A549 (cell line): ENCODE data around the gene ANXA6.

Experiments used
- BHLHE40 ChIP-seq: IDR thresholded peaks from 2 replicates; pipeline ENCODE4 v1.6.1; 2012; ENCODE audit warnings: low read depth, low read length, inconsistent platforms
- CBX2 ChIP-seq: fragments of 200-600 bp; sonication (generic); IDR thresholded peaks from 2 replicates; pipeline ENCODE4 v1.6.1; 2016; ENCODE audit warnings: low read depth, mild to moderate bottlenecking, borderline replicate concordance
- CEBPB ChIP-seq, 2 experiments: fragments of >200 bp in 1 of 2; sonication (Bioruptor Twin) in 1 of 2; formaldehyde crosslinking in 1 of 2; IDR thresholded peaks; 2 replicates each; pipeline ENCODE4 v1.6.1; 2012 to 2016
- CHD4 ChIP-seq: fragments of 200-600 bp; sonication (generic); IDR thresholded peaks from 2 replicates; pipeline ENCODE4 v1.6.1; 2016; ENCODE audit warnings: antibody characterized with exemption, mild to moderate bottlenecking, borderline replicate concordance
- HOXB13 ChIP-seq: fragments of 250-450 bp; sonication (Bioruptor Pico); IDR thresholded peaks from 2 replicates; pipeline ENCODE4 v1.5.0; 2020; ENCODE audit warnings: low read depth, mild to moderate bottlenecking, moderate library complexity
- JUN ChIP-seq, 2 experiments: fragments of >200 bp; sonication (Bioruptor Twin); formaldehyde crosslinking; IDR thresholded peaks; 2 replicates in 1 of 2; 3 replicates in 1 of 2; pipeline ENCODE4 v1.6.1; 2016 to 2017
- MAFK ChIP-seq: fragments of 450-650 bp; IDR thresholded peaks from 2 replicates; pipeline ENCODE4 v1.6.1; 2014; ENCODE audit not compliant: partially characterized antibody
- MYC ChIP-seq: IDR thresholded peaks from 2 replicates; pipeline ENCODE4 v1.6.1; 2012; ENCODE audit warnings: mild to moderate bottlenecking, inconsistent platforms, low read length, improper control_type of control experiment, borderline replicate concordance
- PHF8 ChIP-seq: fragments of 200-600 bp; sonication (generic); IDR thresholded peaks from 2 replicates; pipeline ENCODE4 v1.6.1; 2016; ENCODE audit warnings: low read depth, mild to moderate bottlenecking, antibody characterized with exemption, moderate library complexity, borderline replicate concordance
- POLR2A ChIP-seq: IDR thresholded peaks from 2 replicates; pipeline ENCODE4 v1.6.1; 2012; ENCODE audit warnings: mild to moderate bottlenecking, low read length
- RAD21 ChIP-seq, 2 experiments: fragments of >200 bp in 1 of 2; sonication (Bioruptor Twin) in 1 of 2; formaldehyde crosslinking in 1 of 2; IDR thresholded peaks in 1 of 2; conservative IDR thresholded peaks in 1 of 2; 2 replicates in 1 of 2; 3 replicates in 1 of 2; pipeline ENCODE4 v1.6.1; 2012 to 2018; ENCODE audit warnings: inconsistent platforms in 1 of 2
- ZFP36 ChIP-seq: fragments of 450-650 bp; IDR thresholded peaks from 2 replicates; pipeline ENCODE4 v1.6.1; 2014; ENCODE audit warnings: borderline replicate concordance; ENCODE audit not compliant: partially characterized antibody
- TF ChIP-seq, protein P1 (sequence below): fragments of >200 bp; sonication (Bioruptor Twin); formaldehyde crosslinking; IDR thresholded peaks from 3 replicates; pipeline ENCODE4 v1.5.1; 2016

- TF ChIP-seq, protein P1, sequence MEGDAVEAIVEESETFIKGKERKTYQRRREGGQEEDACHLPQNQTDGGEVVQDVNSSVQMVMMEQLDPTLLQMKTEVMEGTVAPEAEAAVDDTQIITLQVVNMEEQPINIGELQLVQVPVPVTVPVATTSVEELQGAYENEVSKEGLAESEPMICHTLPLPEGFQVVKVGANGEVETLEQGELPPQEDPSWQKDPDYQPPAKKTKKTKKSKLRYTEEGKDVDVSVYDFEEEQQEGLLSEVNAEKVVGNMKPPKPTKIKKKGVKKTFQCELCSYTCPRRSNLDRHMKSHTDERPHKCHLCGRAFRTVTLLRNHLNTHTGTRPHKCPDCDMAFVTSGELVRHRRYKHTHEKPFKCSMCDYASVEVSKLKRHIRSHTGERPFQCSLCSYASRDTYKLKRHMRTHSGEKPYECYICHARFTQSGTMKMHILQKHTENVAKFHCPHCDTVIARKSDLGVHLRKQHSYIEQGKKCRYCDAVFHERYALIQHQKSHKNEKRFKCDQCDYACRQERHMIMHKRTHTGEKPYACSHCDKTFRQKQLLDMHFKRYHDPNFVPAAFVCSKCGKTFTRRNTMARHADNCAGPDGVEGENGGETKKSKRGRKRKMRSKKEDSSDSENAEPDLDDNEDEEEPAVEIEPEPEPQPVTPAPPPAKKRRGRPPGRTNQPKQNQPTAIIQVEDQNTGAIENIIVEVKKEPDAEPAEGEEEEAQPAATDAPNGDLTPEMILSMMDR: no peak
- TF ChIP-seq HOXB13: no peak
- no peak for TF ChIP-seq MAFK
- no peak for TF ChIP-seq CEBPB (IDR thresholded peaks at IDR 0.05)
- TF ChIP-seq CHD4: no peak
- TF ChIP-seq BHLHE40: no peak
- no peak for TF ChIP-seq ZFP36
- no peak for TF ChIP-seq POLR2A
- TF ChIP-seq JUN (IDR thresholded peaks at IDR 0.05): no peak
- TF ChIP-seq CBX2: no peak
- no peak for TF ChIP-seq RAD21 (conservative IDR thresholded peaks at IDR 0.05 in 1 of 2, IDR thresholded peaks at IDR 0.05 in 1 of 2)
- TF ChIP-seq MYC: no peak
- TF ChIP-seq PHF8: no peak
Measured at GRCh38 chr5:151153766-151154272, 3.8 kb downstream of the ANXA6 start.
